ENCODE results near the gene NKD1.

NKD1 gene

GRCh38 chr16:50539053-50539695, 9.0 kb upstream of the NKD1 start:
- no peak for DNase-seq

- DNase-seq: no peak
These were observed 8.1 kb upstream of the NKD1 start for GRCh38 chr16:50539822-50540710.

- DNase-seq: no peak
These were observed 7.5 kb upstream of the NKD1 start for GRCh38 chr16:50540711-50541007.

- DNase-seq: no peak
These were observed 5.5 kb upstream of the NKD1 start for GRCh38 chr16:50542703-50543102.

GRCh38 chr16:50546125-50546524, 2.1 kb upstream of the NKD1 start:
- DNase-seq: no peak

- peak; percentile 90 to 92 for DNase-seq
These were observed 664 bp upstream of the NKD1 start for GRCh38 chr16:50547340-50548124.

- no peak for DNase-seq
These were observed 839 bp downstream of the NKD1 start for GRCh38 chr16:50548909-50549560.

- DNase-seq: no peak
These were observed 1.3 kb downstream of the NKD1 start for GRCh38 chr16:50549561-50549915.

GRCh38 chr16:50550035-50550434, 1.8 kb downstream of the NKD1 start:
- no peak for DNase-seq

- no peak for DNase-seq
These were observed 2.9 kb downstream of the NKD1 start for GRCh38 chr16:50550866-50551641.

GRCh38 chr16:50552476-50553101, 4.4 kb downstream of the NKD1 start:
- DNase-seq: no peak

GRCh38 chr16:50553182-50553710, 5.0 kb downstream of the NKD1 start:
- no peak for DNase-seq

- DNase-seq: no peak
These were observed 5.7 kb downstream of the NKD1 start for GRCh38 chr16:50553731-50554360.

- no peak for DNase-seq
These were observed 7.2 kb downstream of the NKD1 start for GRCh38 chr16:50555269-50555875.

GRCh38 chr16:50555952-50556673, 7.9 kb downstream of the NKD1 start:
- no peak for DNase-seq

GRCh38 chr16:50557046-50557445, 8.8 kb downstream of the NKD1 start:
- no peak for DNase-seq

GRCh38 chr16:50558913-50559312, 10.7 kb downstream of the NKD1 start:
- DNase-seq: no peak

GRCh38 chr16:50559342-50559741, 11.1 kb downstream of the NKD1 start:
- no peak for DNase-seq

GRCh38 chr16:50559804-50560514, 11.8 kb downstream of the NKD1 start:
- no peak for DNase-seq

All from CD4-positive, alpha-beta T cell treated with Interleukin-4 for 1 hour (primary cell).